Measurements from ENCODE around the gene PMS2. TPM values are rescaled to one million over a fixed set of nuclear protein-coding genes. Genes with fewer than 3 reads are reported as not detected.

Gene PMS2
- total and polyA plus RNA-seq, 9 of the 15 experiments (the other 6 are each of a cell fraction or from before 2014, with no cell fraction given): 4.9 to 27.6 (median 16.5) TPM

- TF ChIP-seq MYBL2 (IDR thresholded peaks at IDR 0.05; ENCODE audit: low read depth) (peak; percentile 89), MYBL2 (CRISPR knock-in tag; IDR thresholded peaks at IDR 0.05; ENCODE audit: borderline replicate concordance) (no peak), RFX1 (IDR thresholded peaks at IDR 0.05) (no peak), CHD2 (IDR thresholded peaks at IDR 0.05; ENCODE audit: low read depth, low read length) (peak; percentile 52), SAFB2 (IDR thresholded peaks at IDR 0.05; ENCODE audit: borderline replicate concordance, low read depth, low read length, severe bottlenecking) (no peak), MAFK (IDR thresholded peaks at IDR 0.05; ENCODE audit: low read length) (no peak), DMBX1 (CRISPR knock-in tag; IDR thresholded peaks at IDR 0.05; ENCODE audit: borderline replicate concordance) (peak; percentile 92; the same call in 1 of the 2 replicates), NFYB (IDR thresholded peaks at IDR 0.05; ENCODE audit: extremely low read depth, insufficient read length) (peak; percentile 98), UBTF (IDR thresholded peaks at IDR 0.05; ENCODE audit: borderline replicate concordance in 1 of 2, low read depth in 2 of 2, low read length in 2 of 2) (no peak), BHLHE40 (IDR thresholded peaks at IDR 0.05; ENCODE audit: low read length) (peak; percentile 92), KLF16 (IDR thresholded peaks at IDR 0.05) (peak; percentile 82), IFI16 (CRISPR knock-in tag; IDR thresholded peaks at IDR 0.05) (no peak), TSC22D4 (tag; IDR thresholded peaks at IDR 0.05) (no peak), ZNF316 (IDR thresholded peaks at IDR 0.05) (no peak), SREBF2 (CRISPR knock-in tag; IDR thresholded peaks at IDR 0.05) (no peak), ZBTB43 (CRISPR knock-in tag; IDR thresholded peaks at IDR 0.05) (0 out of 2 replicates have a peak, but pooled peaks have one; percentile 26), ZNF780A (CRISPR knock-in tag; IDR thresholded peaks at IDR 0.05) (no peak), TSHZ1 (CRISPR knock-in tag; IDR thresholded peaks at IDR 0.05) (0 out of 2 replicates have a peak, but pooled peaks have one; percentile 24), SETDB1 (IDR thresholded peaks at IDR 0.05; ENCODE audit: low read length) (no peak), LEF1 (IDR thresholded peaks at IDR 0.05) (peak; percentile 60; the same call in 1 of the 2 replicates), TEAD4 (IDR thresholded peaks at IDR 0.05; ENCODE audit: low read length) (peak; percentile 60; the same call in 1 of the 2 replicates), TEAD4 (CRISPR knock-in tag; IDR thresholded peaks at IDR 0.05; ENCODE audit: borderline replicate concordance) (peak; percentile 91)
Measured at GRCh38 chr7:6008668-6009611, at the start of gene PMS2, which contains the start of gene AIMP2 (continued).
